Vein endothelial cell (primary cell): ENCODE measurements around the gene PTPRU. TPM values are rescaled to one million over a fixed set of nuclear protein-coding genes. Genes with fewer than 3 reads are reported as not detected.

Experiments used
- total RNA-seq: library from RNA; depleted of rRNA; stranded (reverse); fragments of >200 nt; gene quantifications from 2 replicates; pipeline ENCODE4 v1.2.3, GENCODE V29; 2012

PTPRU gene
- 3.6 and 8.4 TPM in 2 replicates for total RNA-seq

DNA sequence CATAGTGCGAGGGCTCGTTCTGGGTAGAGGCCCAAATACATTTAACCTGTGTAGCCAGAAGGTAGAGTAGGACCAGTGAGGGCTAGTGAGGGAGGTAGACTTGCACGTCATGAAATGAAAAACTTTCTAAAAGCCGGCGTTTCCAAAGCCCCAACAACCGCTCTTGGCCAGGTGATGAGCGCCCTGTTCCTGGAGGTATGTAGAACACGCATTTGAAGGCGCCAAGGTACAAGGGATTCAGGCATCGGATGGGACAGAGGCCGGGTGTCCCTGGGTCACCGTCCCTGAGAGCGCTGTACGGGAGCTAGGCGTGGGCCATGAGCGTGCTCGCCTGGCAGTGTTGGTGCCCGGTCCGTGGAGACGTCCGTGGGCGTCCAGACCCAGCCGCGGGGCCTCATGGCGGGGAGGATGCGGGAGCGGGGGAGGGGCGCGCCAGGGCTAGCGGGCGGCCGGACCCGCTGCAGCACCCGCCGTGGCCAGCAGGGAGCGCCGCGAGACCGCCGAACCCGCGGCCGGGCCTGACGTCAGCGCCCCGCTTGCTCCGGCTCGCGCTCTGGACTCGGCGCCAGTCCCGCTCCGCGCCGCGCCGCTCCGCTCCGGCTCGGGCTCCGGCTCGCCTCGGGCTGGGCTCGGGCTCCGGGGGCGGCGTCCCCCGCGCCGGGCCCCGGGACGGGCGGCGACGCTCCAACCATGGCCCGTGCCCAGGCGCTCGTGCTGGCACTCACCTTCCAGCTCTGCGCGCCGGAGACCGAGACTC lies at the start of gene PTPRU:
Gene PTPRU (plus strand): TSS at position 568 of the 757 bp plus-strand sequence. CDS start 123 bp downstream, at position 691.

DNA sequence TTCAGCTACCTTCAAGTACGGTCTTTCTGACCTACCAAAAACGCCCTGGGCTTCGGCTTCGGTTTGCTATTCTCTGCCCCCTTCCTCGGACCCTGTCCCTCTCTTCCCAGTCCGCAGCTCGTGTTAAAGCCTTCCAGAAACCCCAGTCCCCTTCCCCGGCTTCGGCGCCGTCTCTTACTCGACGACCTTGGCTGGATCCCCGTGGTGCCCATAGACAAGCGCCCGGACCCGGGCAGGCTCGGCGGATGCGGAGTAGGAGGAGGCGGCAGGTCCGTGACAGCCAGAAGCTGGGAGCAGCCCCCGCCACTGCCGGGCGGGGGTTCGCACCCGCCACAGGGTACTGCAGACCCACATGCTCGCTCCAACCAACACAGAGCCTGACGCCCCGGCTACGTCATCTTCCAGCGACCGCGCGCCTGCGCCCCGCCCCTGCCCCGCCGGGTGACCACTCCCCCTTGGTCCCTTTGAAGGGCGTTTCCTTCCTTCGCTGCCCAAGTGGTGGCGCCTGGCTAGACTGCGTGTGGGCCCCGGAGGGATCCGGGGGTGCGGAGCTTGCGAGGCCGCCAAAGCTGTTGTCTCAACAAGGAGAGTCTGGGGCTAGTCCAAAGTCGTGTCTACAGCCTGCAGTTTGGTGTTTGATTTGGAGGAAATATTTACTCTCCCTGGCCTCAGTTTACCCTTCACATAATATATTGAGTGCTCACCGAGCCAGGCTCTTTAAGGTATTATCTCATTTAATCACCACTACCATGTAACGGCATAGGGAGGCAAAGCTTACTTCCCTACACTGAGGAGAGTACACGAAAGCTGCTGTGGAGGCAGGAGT lies 5.6 kb upstream of the PTPRU start, which contains the start of gene MECR:
Gene MECR (minus strand): TSS at position 382 of the 826 bp plus-strand sequence. CDS start 28 bp downstream, at position 354.

Other genes starting within 250 kb of the PTPRU start
- gene TMEM200B, start 112.6 kb upstream of the PTPRU start, total RNA-seq = 0.33 and 0.67 TPM in 2 replicates
- 33.0 and 42.2 TPM in 2 replicates for gene SRSF4, start 54.6 kb upstream of the PTPRU start, total RNA-seq
- gene MECR, start 5.6 kb upstream of the PTPRU start, total RNA-seq = 20.7 and 27.4 TPM in 2 replicates